BLaER1 (cell line): ENCODE measurements around the gene ZEB1.

Experiments
- H3K27ac ChIP-seq: shearing (Covaris generic); formaldehyde crosslinking; 2 replicates; pipeline ENCODE4 v1.8.1; 2022
- H3K27me3 ChIP-seq: shearing (Covaris generic); formaldehyde crosslinking; 2 replicates; pipeline ENCODE4 v1.8.1; 2022
- H3K36me3 ChIP-seq: shearing (Covaris generic); formaldehyde crosslinking; 2 replicates; pipeline ENCODE4 v1.8.1; 2022
- H3K4me1 ChIP-seq: shearing (Covaris generic); formaldehyde crosslinking; 2 replicates; pipeline ENCODE4 v1.8.1; 2022
- H3K4me2 ChIP-seq: shearing (Covaris generic); formaldehyde crosslinking; 2 replicates; pipeline ENCODE4 v1.8.1; 2022
- H3K4me3 ChIP-seq: shearing (Covaris generic); formaldehyde crosslinking; 2 replicates; pipeline ENCODE4 v1.8.1; 2022
- H3K9ac ChIP-seq: shearing (Covaris generic); formaldehyde crosslinking; 2 replicates; pipeline ENCODE4 v1.8.1; 2022
- H3K9me3 ChIP-seq: shearing (Covaris generic); formaldehyde crosslinking; 2 replicates; pipeline ENCODE4 v1.8.1; 2022
- H4K20me1 ChIP-seq: shearing (Covaris generic); formaldehyde crosslinking; 2 replicates; pipeline ENCODE4 v1.8.1; 2022
- Cebpa-rat ChIP-seq: shearing (Covaris generic); IDR thresholded peaks from 2 replicates; pipeline ENCODE4 v1.8.1; 2022

ZEB1 gene

DNA sequence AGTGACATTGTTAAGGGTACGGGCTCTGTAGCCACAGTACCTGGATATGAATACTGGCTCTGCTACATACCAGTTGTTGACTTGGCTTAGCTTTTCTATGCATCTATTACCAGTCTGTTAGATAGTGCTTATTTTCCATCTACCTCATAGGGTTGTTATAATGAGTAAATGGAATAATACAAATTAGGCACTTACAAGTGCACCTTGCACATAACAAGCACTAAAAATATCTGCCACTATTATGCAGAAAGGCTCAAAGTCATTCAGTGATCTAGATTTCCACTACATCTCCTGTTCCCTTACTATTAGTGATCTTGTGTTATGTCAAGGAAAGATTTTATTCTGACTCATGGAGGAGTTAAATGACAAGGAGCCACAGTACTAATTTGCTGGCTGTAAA lies 27.9 kb upstream of the ZEB1 start:
- Histone ChIP-seq H3K4me1 (no peaks in the 10 kb centered on the region), H4K20me1 (no peaks in the 10 kb centered on the region), H3K9me3 (no peaks in the 10 kb centered on the region), H3K4me3 (no peak overlapping the region), H3K4me2 (no peak overlapping the region), H3K27ac (no peak overlapping the region), H3K27me3 (no peaks in the 10 kb centered on the region), H3K9ac (no peak overlapping the region), H3K36me3 (no peaks in the 10 kb centered on the region)
- TF ChIP-seq Cebpa-rat, result no peak

DNA sequence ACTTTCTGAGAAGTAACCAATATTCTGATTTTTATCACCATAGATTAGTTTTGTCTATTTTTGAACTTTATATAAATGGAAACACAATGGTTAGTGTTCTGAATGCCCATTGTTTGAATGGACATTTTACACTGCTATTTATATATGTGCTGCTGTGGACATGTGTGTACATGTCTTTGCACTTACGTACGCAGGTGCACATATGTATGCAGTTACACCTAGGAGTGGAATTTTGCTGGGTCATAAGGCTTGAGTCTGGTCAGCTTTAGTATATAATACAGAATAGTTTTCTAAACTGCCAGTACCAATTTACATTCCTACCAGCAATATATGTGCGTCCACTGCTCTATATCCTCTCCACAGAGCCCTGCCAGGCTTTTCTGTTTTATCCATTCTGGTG lies 24.5 kb upstream of the ZEB1 start:
- H3K9me3 ChIP-seq, result no peaks in the 10 kb centered on the region
- no peak overlapping the region for H3K9ac ChIP-seq
- no peak for TF ChIP-seq Cebpa-rat

DNA sequence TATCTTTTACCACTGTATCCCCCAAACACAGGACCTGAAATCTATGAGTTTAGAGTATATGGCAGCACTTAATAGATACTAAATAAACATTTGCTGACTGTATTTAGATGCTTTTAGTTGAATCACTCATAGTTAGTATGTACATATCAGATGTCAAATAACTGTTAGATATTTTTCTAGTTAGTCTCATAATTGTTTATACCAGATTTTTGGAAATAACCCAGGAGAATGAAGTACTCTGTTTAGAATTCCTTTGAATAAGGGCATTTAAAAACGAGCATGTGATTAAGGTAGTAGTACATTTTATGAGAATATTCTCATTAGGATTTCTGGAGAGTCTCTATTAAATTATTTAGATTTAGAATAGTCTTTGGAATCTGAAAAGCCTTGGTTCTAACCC lies 22.3 kb upstream of the ZEB1 start:
- H3K27me3 ChIP-seq, result no peaks in the 10 kb centered on the region
- no peak for TF ChIP-seq Cebpa-rat

More for the DNA sequence above, 24.5 kb upstream of the ZEB1 start:
- no peaks in the 10 kb centered on the region for H4K20me1 ChIP-seq
- H3K36me3 ChIP-seq, result no peaks in the 10 kb centered on the region
- H3K4me2 ChIP-seq, result no peak overlapping the region
- H3K27me3 ChIP-seq, result no peaks in the 10 kb centered on the region
- H3K27ac ChIP-seq, result no peak overlapping the region
- H3K4me3 ChIP-seq, result no peak overlapping the region
- H3K4me1 ChIP-seq, result no peaks in the 10 kb centered on the region

DNA sequence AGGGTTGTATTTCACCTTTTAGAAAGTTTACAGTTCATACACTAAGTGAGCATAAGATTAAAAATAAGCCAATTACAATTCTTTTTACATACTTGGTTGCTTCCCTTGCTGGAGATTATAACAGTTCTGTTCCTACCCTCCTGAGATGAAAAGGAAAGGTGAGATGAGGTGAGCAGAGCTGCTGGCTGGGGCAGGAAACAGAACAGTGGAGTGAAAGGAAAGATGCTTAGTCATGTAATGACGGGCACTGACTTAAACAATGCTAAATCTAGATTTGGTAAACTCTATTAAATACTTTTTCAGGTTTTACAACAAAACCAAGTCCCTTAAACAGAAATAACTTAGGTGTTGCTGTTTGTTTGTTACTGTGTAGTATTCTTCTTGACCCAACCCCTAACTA lies 19.9 kb upstream of the ZEB1 start:
- Histone ChIP-seq H3K27ac (no peak overlapping the region), H3K9ac (no peak overlapping the region), H3K4me1 (no peaks in the 10 kb centered on the region), H4K20me1 (no peaks in the 10 kb centered on the region), H3K4me2 (no peak overlapping the region), H3K9me3 (no peaks in the 10 kb centered on the region), H3K4me3 (no peak overlapping the region), H3K27me3 (no peaks in the 10 kb centered on the region), H3K36me3 (no peaks in the 10 kb centered on the region)
- TF ChIP-seq Cebpa-rat, result no peak

More for the DNA sequence above, 22.3 kb upstream of the ZEB1 start:
- H3K36me3 ChIP-seq, result no peaks in the 10 kb centered on the region
- H3K4me2 ChIP-seq, result no peak overlapping the region
- H3K9ac ChIP-seq, result no peak overlapping the region
- H3K4me1 ChIP-seq, result no peaks in the 10 kb centered on the region
- no peak overlapping the region for H3K4me3 ChIP-seq
- no peaks in the 10 kb centered on the region for H3K9me3 ChIP-seq
- no peaks in the 10 kb centered on the region for H4K20me1 ChIP-seq
- H3K27ac ChIP-seq, result no peak overlapping the region

DNA sequence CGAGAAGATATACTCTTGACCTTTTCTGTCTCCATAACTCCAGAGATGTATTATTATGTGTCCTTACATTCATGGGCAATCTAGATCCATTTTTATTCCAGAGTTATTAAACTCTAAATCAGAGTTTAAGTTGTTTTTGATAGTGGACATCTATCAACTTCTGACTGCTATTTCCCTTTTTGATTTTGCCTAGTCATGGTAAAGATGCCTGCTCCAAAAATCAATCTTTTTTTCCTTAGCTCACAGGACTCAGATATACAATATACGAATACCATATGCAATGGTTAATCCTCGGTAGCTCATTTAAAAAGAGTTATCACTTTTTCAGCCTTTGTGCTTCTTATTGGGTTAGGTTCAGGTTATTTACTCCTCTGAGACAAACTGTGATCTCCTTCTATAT lies 15.8 kb upstream of the ZEB1 start:
- no peak for TF ChIP-seq Cebpa-rat
- no peaks in the 10 kb centered on the region for H3K27me3 ChIP-seq
- no peak overlapping the region for H3K4me3 ChIP-seq
- H3K4me2 ChIP-seq, result no peak overlapping the region
- H3K36me3 ChIP-seq, result no peaks in the 10 kb centered on the region
- H4K20me1 ChIP-seq, result no peaks in the 10 kb centered on the region
- H3K4me1 ChIP-seq, result no peaks in the 10 kb centered on the region
- H3K27ac ChIP-seq, result no peak overlapping the region
- H3K9me3 ChIP-seq, result no peaks in the 10 kb centered on the region
- H3K9ac ChIP-seq, result no peak overlapping the region

DNA sequence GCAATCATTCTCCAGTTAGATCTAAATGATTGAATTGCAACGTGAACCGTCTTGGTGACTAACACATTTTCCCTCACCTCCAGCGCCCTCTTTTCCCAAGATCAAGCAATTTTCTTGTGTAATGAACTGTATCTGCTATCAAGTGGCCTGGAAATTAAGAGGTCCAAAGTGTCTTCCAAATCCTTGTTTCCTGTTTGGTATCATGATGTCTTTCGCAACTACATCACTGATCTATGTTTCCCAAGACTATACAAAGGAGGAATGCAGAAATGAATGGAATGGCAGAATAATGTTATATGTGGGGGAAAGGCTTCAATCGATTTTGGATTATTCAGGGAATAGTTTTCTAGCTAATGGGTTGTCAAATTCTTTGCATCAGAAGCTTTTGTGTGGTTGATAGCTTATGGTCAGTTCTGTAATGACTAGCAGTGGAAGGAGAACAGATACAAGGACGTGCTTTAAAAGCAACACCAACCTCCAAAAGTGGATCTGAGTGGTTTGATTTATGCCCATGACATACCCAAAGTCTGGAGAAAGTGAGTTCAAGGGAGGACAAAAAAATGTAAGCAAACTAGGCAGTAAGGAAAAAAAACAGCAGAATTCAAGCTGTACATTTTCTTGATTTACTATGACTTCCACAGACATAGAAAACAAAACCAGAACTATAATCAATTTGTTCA lies 14.6 kb upstream of the ZEB1 start:
- TF ChIP-seq Cebpa-rat, result no peak
- Histone ChIP-seq H3K4me2 (no peak overlapping the region), H3K36me3 (no peaks in the 10 kb centered on the region), H3K9ac (no peak overlapping the region), H4K20me1 (no peaks in the 10 kb centered on the region), H3K27ac (no peak overlapping the region), H3K27me3 (no peaks in the 10 kb centered on the region), H3K4me3 (no peak overlapping the region), H3K4me1 (no peaks in the 10 kb centered on the region), H3K9me3 (no peaks in the 10 kb centered on the region)

DNA sequence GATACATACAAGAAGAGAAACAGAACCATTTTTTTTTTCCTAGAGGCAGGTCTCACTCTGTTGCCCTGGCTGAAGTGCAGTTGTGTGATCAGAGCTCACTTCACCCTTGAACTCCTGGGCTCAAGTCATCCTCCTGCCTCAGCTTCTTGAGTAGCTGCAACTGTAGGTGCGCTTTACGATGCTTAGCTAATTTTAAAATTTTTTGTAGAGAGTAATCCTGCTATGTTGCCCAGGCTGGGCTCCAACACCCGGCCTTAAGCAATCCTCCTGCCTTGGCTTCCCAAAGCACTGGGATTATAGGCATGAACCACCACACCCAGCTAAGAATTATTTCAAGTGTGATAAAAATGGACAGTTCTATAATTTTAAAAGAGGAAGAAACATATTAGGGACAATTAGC lies 5.6 kb upstream of the ZEB1 start:
- Histone ChIP-seq H3K4me1 (0 out of 2 replicates have a peak, but pooled peaks cover 4% of the 10 kb centered on the region), H3K36me3 (no peaks in the 10 kb centered on the region), H3K27me3 (peaks cover 7% of the 10 kb centered on the region; the same call in 1 of the 2 replicates), H3K4me3 (no peak overlapping the region), H3K9me3 (no peaks in the 10 kb centered on the region), H3K9ac (no peak overlapping the region), H3K4me2 (no peak overlapping the region), H3K27ac (no peak overlapping the region), H4K20me1 (no peaks in the 10 kb centered on the region)
- no peak for TF ChIP-seq Cebpa-rat

DNA sequence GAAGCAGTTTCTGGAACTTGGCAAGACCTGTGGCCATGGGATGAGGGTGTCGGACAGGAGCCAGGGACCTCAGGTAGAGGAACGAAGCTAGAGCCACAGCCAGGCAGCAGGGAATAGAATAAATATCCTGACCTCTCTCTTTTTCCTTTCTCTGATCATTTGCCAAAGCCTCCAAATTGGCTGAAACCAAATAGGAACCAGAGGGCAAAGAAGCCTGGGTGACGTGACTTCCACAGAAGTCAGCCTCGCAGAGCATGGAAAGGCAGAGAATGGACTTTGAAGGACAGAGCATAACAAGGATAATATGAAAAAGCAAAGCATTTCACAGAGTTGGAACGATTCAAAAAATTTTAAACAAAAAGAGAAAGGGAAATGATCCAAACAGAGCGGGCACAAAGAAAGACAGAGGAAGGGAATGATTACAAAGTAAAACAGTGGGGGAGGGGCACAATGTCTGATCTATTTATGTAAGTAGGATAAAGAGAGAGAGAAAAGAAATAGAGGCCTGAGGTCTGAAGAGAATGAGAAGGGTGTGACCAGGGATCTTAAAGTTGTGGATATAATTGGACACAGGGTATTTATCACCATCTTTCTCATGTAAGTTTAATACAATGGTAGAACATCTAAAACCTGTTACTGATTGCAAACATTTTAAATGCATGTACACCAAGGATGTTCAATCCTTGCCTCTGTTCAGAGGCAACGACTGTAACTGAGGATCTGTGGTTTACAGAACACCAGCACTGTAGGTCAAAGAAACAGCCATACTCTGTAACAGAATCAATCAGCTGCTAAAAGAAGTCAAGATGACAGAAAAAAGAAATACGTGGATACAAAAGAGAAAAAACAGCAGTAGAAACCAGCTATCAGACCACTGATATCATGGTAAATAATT lies 4.5 kb upstream of the ZEB1 start:
- no peaks in the 10 kb centered on the region for H3K36me3 ChIP-seq
- H3K4me3 ChIP-seq, result no peak overlapping the region
- H4K20me1 ChIP-seq, result no peaks in the 10 kb centered on the region
- no peak for TF ChIP-seq Cebpa-rat
- H3K9ac ChIP-seq, result no peak overlapping the region
- no peak overlapping the region for H3K4me2 ChIP-seq
- peaks cover 16% of the 10 kb centered on the region for H3K27me3 ChIP-seq
- H3K27ac ChIP-seq, result no peak overlapping the region
- H3K9me3 ChIP-seq, result no peaks in the 10 kb centered on the region
- 0 out of 2 replicates have a peak, but pooled peaks cover 4% of the 10 kb centered on the region for H3K4me1 ChIP-seq

DNA sequence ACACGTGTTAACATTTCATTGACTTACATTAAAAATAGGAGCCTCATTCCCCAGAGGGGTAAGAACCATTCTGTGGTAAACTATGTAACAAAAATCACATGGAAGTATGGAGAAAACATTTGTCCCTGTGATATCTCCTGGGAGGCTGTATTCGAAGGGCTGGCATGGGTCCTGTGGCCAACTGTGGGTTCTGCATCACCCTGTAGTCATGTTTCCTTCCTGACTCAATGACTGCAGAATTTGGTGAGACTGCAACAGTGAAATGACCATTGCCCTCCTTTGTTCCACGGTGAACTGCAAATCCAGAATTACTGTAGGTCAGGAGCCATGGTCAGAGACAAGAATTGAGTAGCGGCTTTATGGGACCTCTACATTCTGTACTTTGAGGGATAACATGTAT lies 3.6 kb upstream of the ZEB1 start:
- Histone ChIP-seq H4K20me1 (peaks cover 7% of the 10 kb centered on the region), H3K27ac (no peak overlapping the region), H3K27me3 (peaks cover 26% of the 10 kb centered on the region), H3K4me2 (no peak overlapping the region), H3K9me3 (no peaks in the 10 kb centered on the region), H3K36me3 (no peaks in the 10 kb centered on the region), H3K4me3 (no peak overlapping the region), H3K4me1 (peaks cover 9% of the 10 kb centered on the region), H3K9ac (no peak overlapping the region)
- no peak for TF ChIP-seq Cebpa-rat

DNA sequence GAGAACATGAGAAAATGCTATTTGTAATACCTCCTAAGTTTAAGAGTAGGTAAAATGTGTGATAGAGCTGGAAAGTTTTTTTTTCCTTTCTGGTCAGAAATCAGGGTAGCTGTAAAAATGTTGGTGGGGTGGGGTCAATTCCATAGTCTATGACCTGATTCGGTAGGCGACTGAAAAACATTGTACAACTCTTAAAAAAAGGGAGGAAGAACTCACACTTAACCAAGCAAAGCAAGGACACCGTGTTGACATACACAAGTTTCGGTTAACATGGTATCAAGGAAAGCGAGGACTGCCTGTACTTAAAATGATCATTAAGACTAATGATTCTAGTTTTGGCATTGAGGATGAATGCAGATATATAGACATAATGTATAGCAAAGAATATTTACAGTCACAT lies 1.8 kb upstream of the ZEB1 start:
- Histone ChIP-seq H3K9ac (no peak overlapping the region), H4K20me1 (peaks cover 24% of the 10 kb centered on the region), H3K27me3 (peaks cover 43% of the 10 kb centered on the region), H3K4me3 (no peak overlapping the region), H3K4me1 (peaks cover 25% of the 10 kb centered on the region), H3K27ac (no peak overlapping the region), H3K36me3 (no peaks in the 10 kb centered on the region), H3K4me2 (no peak overlapping the region), H3K9me3 (no peaks in the 10 kb centered on the region)
- TF ChIP-seq Cebpa-rat, result no peak
